Peyer's patch (tissue), 4 donors: Measurements from ENCODE around the gene IGFN1. TPM values are rescaled to one million over a fixed set of nuclear protein-coding genes. Genes with fewer than 3 reads are reported as not detected.
"Not testable (repeated sequence)": the region's sequence is repeated elsewhere in the genome, so short reads cannot be mapped to it uniquely, and the experiment has no call there.

Experiments used
- DNase-seq, 3 donors: peaks; one replicate each; pipeline ENCODE4 v3.0.0-alpha.2; 2017 to 2019
- H3K27ac ChIP-seq, 4 donors: fragments of 200-600 bp; sonication (generic); one replicate each; pipeline ENCODE4 v1.5.1; 2016 to 2019
- H3K27me3 ChIP-seq, 2 donors: fragments of 200-600 bp; sonication (generic); one replicate each; pipeline ENCODE4 v1.5.1; 2019
- H3K36me3 ChIP-seq, 3 donors: fragments of 200-600 bp; sonication (generic); one replicate each; pipeline ENCODE4 v1.5.1; 2016 to 2019
- H3K4me1 ChIP-seq, 4 donors: fragments of 200-600 bp; sonication (generic); one replicate each; pipeline ENCODE4 v1.5.1; 2016 to 2019
- H3K4me3 ChIP-seq, 4 donors: fragments of 200-600 bp; sonication (generic); 1 replicate in 3 of 4; 2 replicates in 1 of 4; pipeline ENCODE4 v1.5.1; 2016 to 2019; ENCODE audit warnings: mild to moderate bottlenecking in 1 of 4
- H3K9me3 ChIP-seq, 4 donors: fragments of 200-600 bp; sonication (generic); one replicate each; pipeline ENCODE4 v1.5.1; 2016 to 2019; ENCODE audit warnings: mild to moderate bottlenecking in 1 of 4
- POLR2A ChIP-seq, 2 donors: fragments of 450-650 bp; IDR thresholded peaks; one replicate each; pipeline ENCODE4 v1.5.1; 2017; ENCODE audit warnings: antibody characterized with exemption in 2 of 2, mild to moderate bottlenecking in 2 of 2, moderate library complexity in 2 of 2
- total RNA-seq, 4 donors: library from RNA; depleted of rRNA; stranded (reverse); fragments of >200 nt; gene quantifications; one replicate each; pipeline ENCODE4 v1.1.0, GENCODE V29; 2016
- TF ChIP-seq, protein P1 (sequence below), 6 experiments: fragments of 450-650 bp in 4 of 6; fragments of 200-600 bp in 2 of 6; sonication (generic) in 1 of 6; IDR thresholded peaks; one replicate each; pipeline ENCODE4 v1.5.1; 2017 to 2019; ENCODE audit warnings: antibody characterized with exemption in 6 of 6, mild to moderate bottlenecking in 3 of 6, moderate library complexity in 1 of 6

IGFN1 gene
- total RNA-seq, 4 donors from 2014 or later, result not detected

DNA sequence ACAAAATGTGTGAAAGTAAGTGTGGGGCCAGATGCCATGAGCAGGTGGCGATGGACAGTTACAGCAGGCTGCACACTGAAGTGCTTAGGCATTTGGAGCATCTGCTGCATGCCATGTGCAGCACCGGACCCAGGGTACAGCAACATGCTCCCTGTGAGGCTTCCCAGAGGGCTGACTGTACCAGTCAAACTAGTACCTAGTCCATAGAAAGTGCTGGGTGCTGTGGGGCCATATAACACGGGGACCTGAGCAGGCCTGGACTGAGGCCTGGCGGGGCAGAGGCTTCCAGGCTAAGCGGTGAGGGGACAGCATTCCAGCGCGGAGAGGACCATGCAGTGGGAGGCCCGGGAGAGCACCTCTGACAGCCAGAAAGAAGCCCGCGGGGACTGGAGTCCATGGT, 62.8 kb downstream of the IGFN1 start:
- Histone ChIP-seq H3K9me3 (no peaks in the 10 kb centered on the region), H3K4me1 (no peaks in the 10 kb centered on the region), H3K27me3 (no peaks in the 10 kb centered on the region), H3K36me3 (no peaks in the 10 kb centered on the region), H3K4me3 (no peak overlapping the region), H3K27ac (no peak overlapping the region)
- TF ChIP-seq POLR2A (IDR thresholded peaks at IDR 0.05), result no peak
- TF ChIP-seq, protein P1, sequence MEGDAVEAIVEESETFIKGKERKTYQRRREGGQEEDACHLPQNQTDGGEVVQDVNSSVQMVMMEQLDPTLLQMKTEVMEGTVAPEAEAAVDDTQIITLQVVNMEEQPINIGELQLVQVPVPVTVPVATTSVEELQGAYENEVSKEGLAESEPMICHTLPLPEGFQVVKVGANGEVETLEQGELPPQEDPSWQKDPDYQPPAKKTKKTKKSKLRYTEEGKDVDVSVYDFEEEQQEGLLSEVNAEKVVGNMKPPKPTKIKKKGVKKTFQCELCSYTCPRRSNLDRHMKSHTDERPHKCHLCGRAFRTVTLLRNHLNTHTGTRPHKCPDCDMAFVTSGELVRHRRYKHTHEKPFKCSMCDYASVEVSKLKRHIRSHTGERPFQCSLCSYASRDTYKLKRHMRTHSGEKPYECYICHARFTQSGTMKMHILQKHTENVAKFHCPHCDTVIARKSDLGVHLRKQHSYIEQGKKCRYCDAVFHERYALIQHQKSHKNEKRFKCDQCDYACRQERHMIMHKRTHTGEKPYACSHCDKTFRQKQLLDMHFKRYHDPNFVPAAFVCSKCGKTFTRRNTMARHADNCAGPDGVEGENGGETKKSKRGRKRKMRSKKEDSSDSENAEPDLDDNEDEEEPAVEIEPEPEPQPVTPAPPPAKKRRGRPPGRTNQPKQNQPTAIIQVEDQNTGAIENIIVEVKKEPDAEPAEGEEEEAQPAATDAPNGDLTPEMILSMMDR (IDR thresholded peaks at IDR 0.05), result no peak
- DNase-seq, result no peak

DNA sequence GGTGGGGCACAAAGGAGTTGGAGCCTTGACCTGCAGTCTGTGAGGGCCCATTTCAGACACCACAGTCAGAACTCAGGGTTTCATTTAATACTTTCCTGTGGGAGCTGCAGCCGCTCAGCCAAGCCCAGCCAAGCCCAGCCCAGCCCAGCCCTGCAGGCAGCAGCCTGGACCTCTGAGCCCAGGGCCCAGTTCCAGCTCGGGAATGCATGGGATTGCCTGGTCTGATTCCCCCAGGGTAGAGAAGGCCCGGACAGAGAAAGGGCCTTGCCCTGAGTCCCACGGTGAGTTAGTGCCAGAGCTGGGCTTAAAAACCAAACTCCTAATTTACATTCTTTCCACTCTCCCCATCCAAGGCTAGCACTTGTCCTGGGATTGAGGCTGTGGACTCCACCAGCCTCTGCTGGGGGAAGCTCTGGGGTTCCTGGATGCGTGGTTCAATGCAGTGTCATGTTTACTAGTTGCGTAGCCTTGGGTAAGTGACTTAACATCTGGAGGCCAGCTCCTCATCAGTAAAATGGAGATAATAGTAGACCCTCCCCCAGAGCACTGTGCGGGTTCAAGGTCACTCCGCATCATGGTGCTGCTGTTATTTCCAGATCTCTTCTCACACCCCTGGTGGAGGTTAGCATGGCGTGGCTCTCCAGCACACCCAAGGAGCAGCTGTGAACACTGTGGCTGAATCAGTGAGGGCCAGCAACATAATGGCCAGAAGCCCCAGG, 63.4 kb downstream of the IGFN1 start:
- H3K27me3 ChIP-seq, result no peaks in the 10 kb centered on the region
- no peak overlapping the region for H3K4me3 ChIP-seq
- no peak for DNase-seq
- no peaks in the 10 kb centered on the region for H3K4me1 ChIP-seq
- no peaks in the 10 kb centered on the region for H3K36me3 ChIP-seq
- H3K9me3 ChIP-seq, result no peaks in the 10 kb centered on the region
- TF ChIP-seq, protein P1 (IDR thresholded peaks at IDR 0.05), result no peak
- TF ChIP-seq POLR2A (IDR thresholded peaks at IDR 0.05), result no peak
- no peak overlapping the region for H3K27ac ChIP-seq

DNA sequence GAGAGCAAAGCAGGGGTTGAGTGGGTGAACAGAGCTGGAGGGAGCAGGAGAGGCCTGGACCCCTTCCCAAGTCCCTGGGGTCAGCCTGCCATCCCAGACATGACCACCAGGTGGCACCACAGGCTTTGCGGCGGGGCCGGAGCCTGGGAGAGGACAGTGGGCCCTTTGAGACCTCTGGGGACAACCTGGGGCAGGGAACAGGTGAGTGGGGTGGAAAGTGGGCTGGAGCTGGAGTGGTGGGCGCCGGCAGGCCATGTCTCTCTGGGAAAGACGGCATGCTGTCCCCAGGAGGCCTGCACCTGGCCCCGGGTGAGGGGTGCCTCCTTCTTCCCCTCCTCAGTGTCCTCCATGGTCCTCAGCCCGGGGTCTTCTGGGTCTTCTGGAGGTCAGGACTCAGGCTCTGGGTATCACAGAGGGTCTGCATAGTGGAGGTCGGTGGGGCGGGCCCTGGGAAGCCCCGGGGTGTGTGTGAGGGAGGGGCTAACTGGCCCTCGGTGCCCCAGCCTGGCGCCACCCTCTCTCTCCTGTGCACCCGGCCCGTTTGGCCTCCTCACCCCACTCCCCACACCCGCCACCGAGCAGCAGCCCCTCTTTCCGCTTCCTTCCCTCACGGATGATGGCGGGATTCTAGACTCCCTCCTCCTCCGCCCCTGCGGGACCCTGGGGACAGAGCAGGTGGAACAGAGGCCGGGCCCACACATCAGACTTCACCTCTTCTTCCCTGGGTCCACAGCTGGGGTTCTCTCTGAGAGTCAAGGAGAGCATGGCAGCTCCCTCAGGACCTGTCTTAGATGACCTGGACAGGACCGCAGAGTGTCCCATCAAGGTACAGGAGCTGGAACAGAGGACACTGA, 64.2 kb downstream of the IGFN1 start:
- no peaks in the 10 kb centered on the region for H3K36me3 ChIP-seq
- H3K27me3 ChIP-seq, result no peaks in the 10 kb centered on the region
- TF ChIP-seq, protein P1 (IDR thresholded peaks at IDR 0.05), result peak; percentile 19 to 97 (median 92)
- TF ChIP-seq POLR2A (IDR thresholded peaks at IDR 0.05), result no peak
- no peaks in the 10 kb centered on the region for H3K9me3 ChIP-seq
- no peak overlapping the region for H3K27ac ChIP-seq
- H3K4me1 ChIP-seq, result peaks cover 0 to 5% (median 2%) of the 10 kb centered on the region in 4 donors
- peak; percentile 37 to 82 (median 82) for DNase-seq
- H3K4me3 ChIP-seq, result no peak overlapping the region

DNA sequence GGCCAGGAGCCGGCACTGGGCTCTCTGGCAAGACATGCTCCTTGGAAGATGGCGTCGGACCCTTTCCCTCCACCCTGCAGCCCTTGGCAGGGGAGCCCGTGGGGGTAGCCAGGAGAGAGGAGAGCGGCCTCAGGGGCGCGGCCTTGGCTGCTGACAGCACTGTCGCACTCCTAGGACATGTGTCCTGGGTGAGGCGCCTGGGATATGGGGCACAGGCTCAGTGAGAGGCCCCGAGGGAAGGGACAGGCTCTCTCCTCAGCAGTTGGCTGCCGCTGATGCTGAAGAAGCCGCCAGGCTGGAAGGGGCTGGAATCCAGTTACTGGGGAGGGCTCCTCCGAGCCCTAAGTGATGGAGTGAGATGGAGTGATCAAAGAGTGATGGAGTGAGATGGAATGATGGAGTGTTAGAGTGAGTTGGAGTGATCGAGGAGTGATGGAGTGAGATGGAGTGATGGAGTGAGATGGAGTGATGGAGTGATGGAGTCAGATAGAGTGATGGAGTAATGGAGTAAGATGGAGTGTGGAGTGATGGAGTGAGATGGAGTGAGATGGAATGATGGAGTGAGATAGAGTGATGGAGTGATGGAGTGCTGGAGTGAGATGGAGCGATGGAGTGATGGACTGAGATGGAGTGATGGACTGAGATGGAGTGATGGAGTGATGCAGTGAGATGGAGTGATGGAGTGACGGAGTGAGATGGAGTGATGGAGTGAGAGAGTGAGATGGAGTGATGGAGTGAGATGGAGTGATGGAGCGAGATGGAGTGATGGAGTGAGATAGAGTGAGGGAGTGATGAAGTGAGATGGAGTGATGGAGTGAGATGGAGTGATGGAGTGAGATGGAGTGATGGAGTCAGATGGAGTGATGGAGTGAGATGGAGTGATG, 65.1 kb downstream of the IGFN1 start:
- TF ChIP-seq, protein P1 (IDR thresholded peaks at IDR 0.05), result no peak
- no peak for TF ChIP-seq POLR2A (IDR thresholded peaks at IDR 0.05)
- Histone ChIP-seq H3K4me3 (no peak overlapping the region), H3K4me1 (peaks cover 0 to 10% (median 4%) of the 10 kb centered on the region in 4 donors), H3K36me3 (no peaks in the 10 kb centered on the region), H3K27me3 (no peaks in the 10 kb centered on the region), H3K27ac (no peak overlapping the region), H3K9me3 (no peaks in the 10 kb centered on the region)
- DNase-seq, result peak in 1 of 3 donors; percentile 39

DNA sequence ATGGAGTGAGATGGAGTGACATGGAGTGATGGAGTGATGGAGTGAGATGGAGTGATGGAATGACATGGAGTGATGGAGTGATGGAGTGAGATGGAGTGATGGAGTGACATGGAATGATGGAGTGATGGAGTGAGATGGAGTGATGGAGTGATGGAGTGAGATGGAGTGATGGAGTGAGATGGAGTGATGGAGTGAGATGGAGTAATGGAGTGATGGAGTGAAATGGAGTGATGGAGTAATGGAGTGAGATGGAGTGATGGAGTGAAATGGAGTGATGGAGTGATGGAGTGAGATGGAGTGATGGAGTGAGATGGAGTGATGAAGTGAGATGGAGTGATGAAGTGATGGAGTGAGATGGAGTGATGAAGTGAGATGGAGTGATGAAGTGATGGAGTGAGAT, 67.5 kb downstream of the IGFN1 start:
- not testable (repeated sequence) for H3K36me3 ChIP-seq, DNase-seq, H3K27ac ChIP-seq, H3K4me3 ChIP-seq, H3K27me3 ChIP-seq, H3K9me3 ChIP-seq
- peaks cover 0 to 10% (median 4%) of the 10 kb centered on the region in 4 donors for H3K4me1 ChIP-seq
